Mononuclear cell (primary cell): ENCODE results near the gene SS18L1. TPM values are rescaled to one million over a fixed set of nuclear protein-coding genes. Genes with fewer than 3 reads are reported as not detected.

ENCODE experiments used
- H3K27me3 ChIP-seq: 2 replicates; pipeline ENCODE4 v1.6.0; 2011; ENCODE audit warnings: low read length, control low read depth; ENCODE audit not compliant: insufficient read depth
- H3K4me1 ChIP-seq: 2 replicates; pipeline ENCODE4 v1.5.1; 2011; ENCODE audit warnings: mild to moderate bottlenecking, low read length, control low read depth; ENCODE audit not compliant: insufficient read depth
- H3K4me3 ChIP-seq: 2 replicates; pipeline ENCODE4 v1.5.1; 2011; ENCODE audit warnings: mild to moderate bottlenecking, low read length, moderate library complexity
- H3K9me3 ChIP-seq: 2 replicates; pipeline ENCODE4 v1.5.1; 2011; ENCODE audit warnings: low read depth, mild to moderate bottlenecking, control low read depth, low read length
- total RNA-seq: library from RNA; depleted of rRNA; stranded (reverse); fragments of >200 nt; gene quantifications from one replicate; pipeline ENCODE4 v1.2.3, GENCODE V29; 2012

Gene SS18L1
- total RNA-seq, 1 donor, result 6.3 TPM

DNA sequence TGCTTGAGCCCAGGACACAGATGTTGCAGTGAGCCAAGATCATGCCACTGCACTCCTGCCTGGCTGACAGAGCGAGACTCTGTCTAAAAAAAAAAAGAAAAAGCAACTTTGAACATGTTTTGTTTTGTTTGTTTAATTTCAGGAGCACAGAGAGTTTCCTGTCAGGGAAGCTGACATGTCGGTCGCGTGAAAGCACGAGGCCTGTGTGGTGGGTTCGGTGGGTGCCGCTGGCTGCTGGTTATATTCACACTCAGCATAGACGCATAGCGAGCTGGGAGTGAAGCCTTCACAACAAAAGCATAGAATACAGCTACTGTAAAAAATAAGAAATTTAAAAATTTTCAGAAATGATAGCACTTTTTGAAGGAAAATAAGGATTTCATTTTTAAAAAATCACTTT is 53.7 kb downstream of the SS18L1 start:
- no peaks in the 10 kb centered on the region for H3K9me3 ChIP-seq
- no peaks in the 10 kb centered on the region for H3K27me3 ChIP-seq
- no peaks in the 10 kb centered on the region for H3K4me1 ChIP-seq
- no peak overlapping the region for H3K4me3 ChIP-seq

DNA sequence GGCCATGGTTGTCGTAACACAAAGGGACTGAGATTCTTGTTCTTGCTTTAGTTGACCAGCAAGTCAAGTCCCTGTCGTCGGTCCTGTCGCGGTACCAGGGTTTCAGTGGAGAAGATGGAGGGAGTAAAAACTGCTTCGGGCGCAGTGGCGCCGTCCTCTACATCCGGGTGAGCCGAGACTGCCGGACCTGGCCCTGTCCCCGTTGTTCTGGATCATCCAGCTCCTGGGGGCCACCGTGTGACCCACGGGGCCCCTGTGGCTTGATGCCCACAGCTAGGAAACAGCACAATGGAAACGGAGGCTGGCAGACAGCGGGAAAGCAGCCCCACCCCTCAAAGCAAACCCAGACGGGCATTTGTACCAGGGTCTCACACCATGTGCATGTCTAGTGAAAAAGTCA is 54.2 kb downstream of the SS18L1 start:
- Histone ChIP-seq H3K27me3 (no peaks in the 10 kb centered on the region), H3K9me3 (no peaks in the 10 kb centered on the region), H3K4me3 (no peak overlapping the region), H3K4me1 (no peaks in the 10 kb centered on the region)

DNA sequence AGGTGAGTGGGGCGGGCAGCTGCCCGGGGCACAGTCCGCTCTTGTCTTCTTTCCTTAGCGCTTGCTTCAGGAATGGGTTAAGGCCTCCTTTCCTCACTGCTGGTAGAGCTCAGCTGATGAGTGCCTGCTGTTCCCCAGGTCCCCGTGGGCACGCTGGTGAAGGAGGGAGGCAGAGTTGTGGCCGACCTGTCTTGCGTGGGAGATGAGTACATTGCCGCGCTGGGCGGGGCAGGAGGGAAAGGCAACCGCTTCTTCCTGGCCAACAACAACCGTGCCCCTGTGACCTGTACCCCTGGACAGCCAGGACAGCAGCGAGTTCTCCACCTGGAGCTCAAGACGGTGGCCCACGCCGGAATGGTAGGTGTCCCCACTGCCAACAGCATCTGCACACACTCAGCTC is 54.9 kb downstream of the SS18L1 start:
- H3K4me1 ChIP-seq, result no peaks in the 10 kb centered on the region
- H3K4me3 ChIP-seq, result no peak overlapping the region
- no peaks in the 10 kb centered on the region for H3K9me3 ChIP-seq
- H3K27me3 ChIP-seq, result no peaks in the 10 kb centered on the region

DNA sequence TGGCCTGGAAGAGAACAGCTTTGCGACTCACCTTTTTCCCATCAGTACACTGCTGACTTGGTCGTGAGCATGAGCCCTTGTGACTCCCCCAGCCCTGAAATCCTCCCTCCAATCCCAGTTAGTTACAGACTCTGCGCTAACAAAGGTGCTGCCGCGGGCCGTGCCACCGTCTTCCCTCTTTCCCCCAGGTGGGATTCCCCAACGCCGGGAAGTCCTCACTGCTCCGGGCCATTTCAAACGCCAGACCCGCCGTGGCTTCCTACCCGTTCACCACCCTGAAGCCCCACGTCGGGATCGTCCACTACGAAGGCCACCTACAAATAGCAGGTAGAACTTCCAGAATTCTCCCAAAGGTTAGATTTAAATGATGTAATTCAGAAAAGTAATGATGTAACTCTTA is 55.4 kb downstream of the SS18L1 start:
- Histone ChIP-seq H3K4me3 (no peak overlapping the region), H3K4me1 (no peaks in the 10 kb centered on the region), H3K27me3 (no peaks in the 10 kb centered on the region), H3K9me3 (no peaks in the 10 kb centered on the region)

DNA sequence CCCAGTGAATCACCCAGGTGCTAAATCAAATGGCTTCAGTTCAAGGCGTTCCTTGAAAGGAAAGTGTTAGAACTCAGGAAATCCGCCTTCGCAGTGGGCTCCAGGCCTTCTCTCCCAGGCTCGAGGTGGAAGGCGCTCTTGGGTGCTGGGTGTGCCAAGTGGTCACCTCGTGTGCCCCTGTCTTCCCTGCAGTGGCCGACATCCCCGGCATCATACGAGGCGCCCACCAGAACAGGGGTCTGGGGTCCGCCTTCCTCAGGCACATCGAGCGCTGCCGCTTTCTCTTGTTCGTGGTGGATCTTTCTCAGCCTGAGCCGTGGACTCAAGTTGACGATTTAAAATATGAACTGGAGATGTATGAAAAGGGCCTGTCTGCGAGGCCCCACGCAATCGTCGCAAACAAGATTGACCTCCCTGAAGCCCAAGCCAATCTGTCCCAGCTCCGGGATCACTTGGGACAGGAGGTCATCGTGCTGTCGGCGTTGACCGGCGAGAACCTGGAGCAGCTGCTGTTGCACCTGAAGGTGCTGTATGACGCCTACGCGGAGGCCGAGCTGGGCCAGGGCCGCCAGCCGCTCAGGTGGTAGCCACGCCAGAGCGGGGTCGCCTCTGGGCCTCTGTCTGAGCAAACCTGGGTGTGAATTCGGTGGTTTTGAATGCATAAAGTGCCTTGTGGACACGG is 57.1 kb downstream of the SS18L1 start:
- Histone ChIP-seq H3K9me3 (no peaks in the 10 kb centered on the region), H3K4me3 (no peak overlapping the region), H3K27me3 (no peaks in the 10 kb centered on the region), H3K4me1 (no peaks in the 10 kb centered on the region)

DNA sequence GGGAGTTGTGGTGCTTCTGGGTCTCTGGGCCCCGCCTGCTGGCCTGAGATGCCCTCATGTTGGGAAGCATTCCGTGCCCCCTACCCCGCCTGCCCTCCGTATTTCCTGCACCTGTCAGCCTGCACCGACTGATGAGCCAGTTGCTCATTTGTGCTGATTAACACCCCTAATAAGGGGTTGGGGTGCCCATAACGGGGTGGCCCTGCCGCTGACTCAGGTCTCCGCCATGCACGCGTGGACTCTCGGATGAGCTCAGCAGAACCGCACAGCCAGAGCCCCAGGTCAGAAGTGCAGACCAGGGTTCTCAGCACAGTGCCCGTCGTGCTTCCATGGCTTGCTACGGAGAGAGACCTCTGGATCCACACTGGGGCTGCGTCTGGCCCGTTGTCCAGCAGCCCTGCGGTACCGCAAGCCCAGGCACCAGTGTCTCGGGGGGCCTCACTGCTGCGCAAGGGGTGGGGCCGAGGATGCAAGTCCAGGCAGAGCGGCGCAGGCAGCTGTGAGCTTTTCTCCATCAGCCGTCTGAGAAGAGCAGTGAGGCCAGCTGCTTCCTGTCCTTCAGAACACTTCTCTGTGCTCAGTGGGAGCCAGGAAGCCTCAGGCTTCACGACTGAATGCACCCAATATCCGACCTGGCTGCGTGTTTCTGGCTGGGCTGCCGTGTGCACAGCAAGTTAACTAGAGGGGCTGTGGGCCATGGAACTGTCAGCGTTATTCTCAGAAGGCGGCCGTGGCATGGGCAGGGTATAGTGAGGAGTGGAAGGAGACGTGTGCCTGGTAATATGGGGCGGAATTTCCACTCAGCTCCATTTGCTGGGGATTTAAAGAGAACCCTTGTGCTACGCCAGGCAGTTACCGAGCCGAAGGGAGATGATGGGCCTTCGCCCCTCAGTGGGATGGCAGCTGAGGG is 57.9 kb downstream of the SS18L1 start:
- no peaks in the 10 kb centered on the region for H3K9me3 ChIP-seq
- H3K4me1 ChIP-seq, result no peaks in the 10 kb centered on the region
- no peaks in the 10 kb centered on the region for H3K27me3 ChIP-seq
- no peak overlapping the region for H3K4me3 ChIP-seq

DNA sequence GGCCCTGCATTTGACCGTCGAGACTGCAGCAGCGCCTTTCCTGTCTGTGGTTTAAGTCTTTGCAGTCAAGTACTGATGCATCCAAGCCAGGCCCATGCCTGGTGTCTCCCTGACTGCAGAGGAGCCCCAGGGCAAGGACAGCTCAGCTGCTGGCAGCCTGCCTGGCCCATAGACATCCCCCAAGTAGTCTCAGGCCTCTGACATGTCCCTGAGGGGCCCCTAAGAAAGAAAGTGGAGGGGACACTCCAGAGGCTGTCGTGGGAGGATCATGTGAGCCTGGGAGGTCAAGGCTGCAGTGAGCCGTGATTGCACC is 58.5 kb downstream of the SS18L1 start:
- Histone ChIP-seq H3K9me3 (no peaks in the 10 kb centered on the region), H3K27me3 (no peaks in the 10 kb centered on the region), H3K4me3 (no peak overlapping the region), H3K4me1 (no peaks in the 10 kb centered on the region)

DNA sequence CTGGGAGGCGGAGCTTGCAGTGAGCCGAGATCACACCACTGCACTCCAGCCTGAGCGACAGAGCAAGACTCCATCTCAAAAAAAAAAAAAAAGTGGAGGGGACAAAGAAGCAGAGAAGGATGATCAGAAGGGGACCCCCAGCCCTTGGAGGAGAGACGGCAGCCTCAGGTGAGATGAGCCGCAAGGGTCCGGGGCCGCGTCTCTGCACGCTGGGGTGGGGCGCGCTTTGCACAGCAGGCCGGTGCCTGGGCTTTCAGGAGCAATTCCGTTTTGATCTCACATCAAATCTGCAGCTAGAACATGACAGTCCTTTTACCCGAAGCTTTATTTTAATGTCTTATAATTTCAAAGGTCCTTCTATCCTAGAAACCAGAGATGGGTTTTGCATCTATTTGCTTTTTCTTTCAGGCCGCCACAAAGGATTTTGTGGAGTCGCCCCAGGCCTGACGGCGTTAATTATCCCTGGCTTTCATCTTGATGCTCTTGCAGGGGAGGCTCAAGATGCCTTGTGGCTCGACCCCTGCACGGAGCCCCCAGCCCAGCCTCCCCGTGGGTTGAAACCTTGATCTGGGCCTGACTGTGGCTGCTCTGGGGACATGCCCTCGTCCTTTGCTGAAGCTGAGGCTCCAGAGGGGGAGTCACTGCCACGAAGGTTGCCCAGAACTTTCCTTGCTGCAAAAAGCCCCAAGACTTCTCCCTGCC is 59.3 kb downstream of the SS18L1 start:
- no peaks in the 10 kb centered on the region for H3K4me1 ChIP-seq
- H3K9me3 ChIP-seq, result no peaks in the 10 kb centered on the region
- H3K4me3 ChIP-seq, result no peak overlapping the region
- H3K27me3 ChIP-seq, result no peaks in the 10 kb centered on the region

DNA sequence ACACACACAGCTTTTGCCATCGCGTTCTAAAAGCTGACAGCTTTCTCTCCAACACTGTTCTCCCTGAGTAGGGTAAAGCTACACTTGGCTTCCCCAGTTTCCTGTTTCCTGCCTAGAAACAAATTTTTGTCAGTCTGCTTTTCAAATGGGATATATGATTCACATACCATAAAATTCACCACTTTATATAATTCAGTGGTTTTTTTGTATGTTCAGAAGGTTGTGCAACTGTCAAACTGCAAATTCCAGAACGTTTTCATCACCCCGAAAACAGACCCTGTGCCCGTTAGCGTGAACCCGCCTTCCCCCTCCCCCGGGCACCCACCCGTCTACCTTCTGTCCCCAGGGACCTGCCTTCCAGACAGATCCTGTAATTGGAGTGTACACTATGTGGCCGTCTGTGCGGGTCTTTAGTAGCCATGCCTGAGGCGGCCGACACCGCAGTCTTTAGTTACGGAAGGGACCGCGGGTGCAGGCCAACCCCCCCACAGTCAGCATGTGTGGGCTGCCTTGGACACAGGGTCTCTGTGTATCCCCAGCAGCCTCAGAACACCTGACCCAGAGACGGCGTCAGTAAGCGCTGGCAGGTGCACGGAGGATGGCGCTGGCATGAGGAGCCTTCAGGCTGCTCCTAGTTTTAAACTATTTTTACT is 59.9 kb downstream of the SS18L1 start:
- H3K27me3 ChIP-seq, result no peaks in the 10 kb centered on the region
- no peaks in the 10 kb centered on the region for H3K9me3 ChIP-seq
- no peak overlapping the region for H3K4me3 ChIP-seq
- H3K4me1 ChIP-seq, result no peaks in the 10 kb centered on the region

DNA sequence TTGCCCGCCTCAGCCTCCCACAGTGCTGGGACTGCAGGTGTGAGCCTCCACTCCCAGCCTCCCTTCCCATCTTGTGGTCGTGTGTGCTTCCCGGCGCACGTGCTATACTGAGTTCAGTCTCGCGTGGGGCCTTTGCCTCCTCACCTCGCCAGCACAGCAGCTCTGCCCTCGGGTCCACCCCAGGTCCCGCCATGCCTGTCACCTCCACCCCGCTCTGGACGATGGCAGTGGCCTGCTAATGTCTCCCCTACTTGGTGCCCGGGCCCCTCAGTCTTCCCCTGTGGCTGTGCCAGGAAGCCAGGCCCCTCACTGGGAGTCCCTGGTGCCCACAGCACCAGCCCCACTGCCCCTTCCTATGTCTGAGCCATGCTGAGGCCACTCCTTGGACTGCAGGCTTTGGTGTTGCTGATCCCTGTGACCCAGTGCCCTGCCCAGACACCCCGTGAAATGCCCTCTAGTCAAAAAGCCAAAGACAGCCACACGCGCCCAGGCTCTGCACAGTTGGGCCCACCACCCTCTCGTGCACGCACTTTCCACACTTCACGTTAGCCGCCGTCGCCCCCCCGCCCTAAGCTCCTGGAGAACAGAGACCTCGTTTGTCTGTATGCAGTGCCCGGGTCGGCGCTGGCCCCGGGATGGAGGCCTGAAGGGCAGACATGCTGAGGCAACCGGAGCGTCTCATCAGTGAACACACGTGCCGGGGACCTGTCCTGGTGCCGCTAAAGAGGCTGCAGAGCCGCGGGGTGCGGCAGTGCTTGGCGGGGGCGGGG is 62.2 kb downstream of the SS18L1 start:
- H3K27me3 ChIP-seq, result no peaks in the 10 kb centered on the region
- no peak overlapping the region for H3K4me3 ChIP-seq
- no peaks in the 10 kb centered on the region for H3K9me3 ChIP-seq
- no peaks in the 10 kb centered on the region for H3K4me1 ChIP-seq

DNA sequence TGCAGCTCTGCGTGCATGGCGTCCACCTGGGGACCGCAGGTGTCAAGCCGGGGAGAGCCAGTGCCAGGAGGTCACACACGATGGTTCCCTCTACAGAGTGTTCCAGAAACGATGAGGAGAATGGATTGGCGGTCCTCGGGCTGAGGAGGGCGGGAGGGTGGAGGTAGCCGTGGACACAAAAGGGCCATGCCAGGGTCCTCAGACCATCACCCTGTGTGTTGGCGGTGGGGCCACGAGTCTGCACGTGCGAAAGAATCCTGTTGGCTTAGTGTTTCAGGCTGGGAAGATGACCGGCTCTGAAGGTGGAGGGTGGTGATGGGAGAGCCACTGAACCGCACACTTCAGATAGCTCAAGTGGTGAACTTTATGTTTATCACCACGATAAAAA is 62.8 kb downstream of the SS18L1 start:
- Histone ChIP-seq H3K4me1 (no peaks in the 10 kb centered on the region), H3K9me3 (no peaks in the 10 kb centered on the region), H3K4me3 (no peak overlapping the region), H3K27me3 (no peaks in the 10 kb centered on the region)

DNA sequence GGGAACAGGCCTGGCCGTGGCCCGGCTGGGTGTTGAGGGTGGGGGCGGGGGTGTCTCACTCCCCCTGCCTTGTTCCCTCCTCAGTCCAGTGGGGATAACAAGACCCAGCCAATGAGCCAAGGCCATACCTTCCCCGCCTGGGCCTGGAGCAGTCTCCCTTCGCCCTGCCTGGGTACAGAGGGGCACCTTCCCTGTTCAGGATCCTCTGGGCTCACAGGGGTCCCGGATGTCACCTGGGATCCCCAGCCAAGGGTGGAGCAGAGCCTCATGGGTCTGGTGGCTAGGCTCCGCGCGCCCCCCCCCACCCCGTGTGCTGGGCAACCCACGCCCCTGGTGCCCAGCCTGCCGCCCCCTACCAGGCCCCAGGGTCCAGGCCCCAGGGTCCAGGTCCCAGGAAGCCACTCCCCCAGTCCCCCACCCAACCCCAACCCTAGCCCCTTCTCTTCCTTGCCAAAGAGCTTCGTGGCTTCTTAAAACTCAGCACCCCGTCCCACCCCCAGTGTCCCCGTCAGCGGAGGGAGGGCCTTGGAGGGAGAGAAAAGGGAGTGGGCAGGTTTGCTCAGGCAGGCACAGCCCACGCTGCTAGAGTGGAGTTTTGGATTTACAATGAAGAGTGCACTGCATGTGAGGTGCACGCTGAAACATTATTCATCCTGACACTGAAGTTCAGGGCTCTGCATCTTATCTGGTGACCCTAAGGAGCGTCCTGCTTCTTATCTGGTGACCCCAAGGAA is 64.7 kb downstream of the SS18L1 start:
- Histone ChIP-seq H3K4me3 (no peak overlapping the region), H3K4me1 (no peaks in the 10 kb centered on the region), H3K27me3 (no peaks in the 10 kb centered on the region), H3K9me3 (no peaks in the 10 kb centered on the region)

DNA sequence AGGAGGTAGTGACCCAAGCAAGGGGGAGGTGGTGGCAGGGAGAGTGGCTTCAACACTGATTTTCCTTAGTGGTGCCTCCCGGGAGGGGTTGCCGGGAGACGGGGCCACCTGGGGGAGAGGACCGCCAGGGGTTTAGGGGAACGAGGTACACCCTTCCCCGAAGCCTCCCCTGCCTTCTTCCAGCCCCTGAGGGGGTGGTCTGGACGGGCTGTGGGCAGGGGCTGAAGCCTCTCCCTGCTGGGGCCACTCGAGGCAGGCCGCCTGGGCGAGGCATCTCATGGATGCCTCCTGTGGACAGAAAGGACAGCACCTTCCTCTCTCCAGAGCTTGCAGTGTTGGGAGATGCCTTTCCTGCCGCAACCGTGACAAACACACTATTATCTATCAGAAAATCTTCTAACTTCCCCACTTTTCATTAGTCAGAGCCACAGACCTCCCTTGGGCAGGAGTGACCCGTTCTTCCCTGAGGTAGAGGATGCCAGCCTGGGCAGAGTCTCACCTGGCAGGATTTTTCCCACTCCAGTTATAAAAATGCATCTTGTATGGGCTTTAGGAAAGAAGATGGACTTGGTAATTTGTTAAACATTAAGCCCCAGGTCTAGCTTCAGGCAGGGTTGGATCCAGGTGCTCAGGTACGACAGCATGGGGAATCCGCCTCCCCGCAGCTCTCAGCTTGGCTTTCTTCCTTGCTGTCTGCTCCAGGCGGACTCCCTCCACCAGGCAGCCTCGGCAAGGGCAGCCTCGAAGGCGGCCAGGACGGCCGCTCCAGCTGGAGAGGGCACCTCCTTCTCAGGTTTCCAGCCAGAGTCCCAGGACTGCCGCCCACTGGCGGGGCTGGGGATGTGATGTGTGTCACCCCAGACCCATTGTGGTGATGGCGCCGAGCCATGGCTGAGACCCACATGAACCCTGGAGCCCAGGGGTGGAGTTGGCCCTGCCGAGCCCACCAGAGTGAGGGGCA is 65.5 kb downstream of the SS18L1 start:
- H3K4me1 ChIP-seq, result no peaks in the 10 kb centered on the region
- no peaks in the 10 kb centered on the region for H3K27me3 ChIP-seq
- H3K9me3 ChIP-seq, result no peaks in the 10 kb centered on the region
- H3K4me3 ChIP-seq, result no peak overlapping the region
